Stimulated activated naive CD8-positive, alpha-beta T cell treated with anti-CD3 and anti-CD28 coated beads, Interleukin-15, amount 100 ng/mL, for 72 hours (primary cell): Measurements from ENCODE around the gene SUGP1.

Source experiments
- ATAC-seq: fragments of 150-1000 bp; cut with Tn5 transposase; 2 replicates; pipeline ENCODE4 v1.10.0; 2021; ENCODE audit warnings: mild to moderate bottlenecking, moderate library complexity
- DNase-seq, 2 donors: peaks; one replicate each; pipeline ENCODE4 v3.0.0; 2021 to 2022
- H3K27ac Mint-ChIP-seq, 2 donors: one replicate each; pipeline ENCODE4 v1.8.0; 2022; ENCODE audit warnings: mild to moderate bottlenecking in 2 of 2, mixed read lengths in 2 of 2, moderate library complexity in 2 of 2
- H3K27me3 Mint-ChIP-seq: one replicate; pipeline ENCODE4 v1.8.0; 2022; ENCODE audit warnings: mixed read lengths
- H3K4me1 Mint-ChIP-seq: one replicate; pipeline ENCODE4 v1.8.0; 2022; ENCODE audit warnings: mild to moderate bottlenecking, mixed read lengths
- H3K4me3 Mint-ChIP-seq, 2 donors: one replicate each; pipeline ENCODE4 v1.8.0; 2022; ENCODE audit warnings: mild to moderate bottlenecking in 2 of 2, mixed read lengths in 2 of 2, moderate library complexity in 1 of 2
- H3K9me3 Mint-ChIP-seq, 2 donors: one replicate each; pipeline ENCODE4 v1.8.0; 2022; ENCODE audit warnings: mixed read lengths in 2 of 2

The SUGP1 gene

GRCh38 chr19:19292607-19293006 lies 27.7 kb downstream of the SUGP1 start:
- no peak overlapping the region for H3K27ac Mint-ChIP-seq
- no peak overlapping the region for H3K4me3 Mint-ChIP-seq
- no peaks in the 10 kb centered on the region for H3K4me1 Mint-ChIP-seq
- no peaks in the 10 kb centered on the region for H3K9me3 Mint-ChIP-seq
- no peak for DNase-seq
- no peaks in the 10 kb centered on the region for H3K27me3 Mint-ChIP-seq
- no peak for ATAC-seq

GRCh38 chr19:19285686-19286085 lies 34.6 kb downstream of the SUGP1 start:
- no peak for DNase-seq
- ATAC-seq: no peak
- H3K4me3 Mint-ChIP-seq: no peak overlapping the region
- no peak overlapping the region for H3K27ac Mint-ChIP-seq
- H3K9me3 Mint-ChIP-seq: no peaks in the 10 kb centered on the region
- H3K4me1 Mint-ChIP-seq: no peaks in the 10 kb centered on the region
- no peaks in the 10 kb centered on the region for H3K27me3 Mint-ChIP-seq

DNA sequence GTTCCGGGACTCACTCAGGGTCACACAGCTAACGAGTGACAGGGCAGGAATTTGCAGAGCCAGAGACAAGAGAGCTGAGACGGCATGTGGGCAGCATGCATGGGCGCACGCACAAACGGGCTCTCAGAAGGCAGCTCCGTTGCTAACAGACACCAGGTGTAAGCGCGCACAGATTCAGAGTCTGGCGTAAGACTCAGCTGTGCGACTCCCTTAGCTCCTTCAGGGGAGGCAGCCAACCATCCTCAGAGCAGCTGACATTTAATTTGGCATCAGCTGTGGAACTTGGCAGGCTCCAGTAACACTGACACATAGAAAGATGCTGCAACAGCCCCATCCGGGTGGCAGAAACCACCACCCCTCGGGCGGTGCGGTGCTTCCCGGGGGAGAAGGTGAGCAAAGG lies 39.7 kb downstream of the SUGP1 start:
- no peaks in the 10 kb centered on the region for H3K27me3 Mint-ChIP-seq
- no peak overlapping the region for H3K4me3 Mint-ChIP-seq
- H3K27ac Mint-ChIP-seq: no peak overlapping the region
- H3K9me3 Mint-ChIP-seq: no peaks in the 10 kb centered on the region
- no peak for ATAC-seq
- no peak for DNase-seq
- no peaks in the 10 kb centered on the region for H3K4me1 Mint-ChIP-seq

- ATAC-seq (no peak), DNase-seq (no peak)
- Mint-ChIP-seq H3K9me3 (no peaks in the 10 kb centered on the region), H3K4me3 (no peak overlapping the region), H3K27me3 (no peaks in the 10 kb centered on the region), H3K27ac (peak overlapping the region in 1 of 2 donors; percentile 12), H3K4me1 (no peaks in the 10 kb centered on the region)
Observed at GRCh38 chr19:19279853-19280252, 40.5 kb downstream of the SUGP1 start.

DNA sequence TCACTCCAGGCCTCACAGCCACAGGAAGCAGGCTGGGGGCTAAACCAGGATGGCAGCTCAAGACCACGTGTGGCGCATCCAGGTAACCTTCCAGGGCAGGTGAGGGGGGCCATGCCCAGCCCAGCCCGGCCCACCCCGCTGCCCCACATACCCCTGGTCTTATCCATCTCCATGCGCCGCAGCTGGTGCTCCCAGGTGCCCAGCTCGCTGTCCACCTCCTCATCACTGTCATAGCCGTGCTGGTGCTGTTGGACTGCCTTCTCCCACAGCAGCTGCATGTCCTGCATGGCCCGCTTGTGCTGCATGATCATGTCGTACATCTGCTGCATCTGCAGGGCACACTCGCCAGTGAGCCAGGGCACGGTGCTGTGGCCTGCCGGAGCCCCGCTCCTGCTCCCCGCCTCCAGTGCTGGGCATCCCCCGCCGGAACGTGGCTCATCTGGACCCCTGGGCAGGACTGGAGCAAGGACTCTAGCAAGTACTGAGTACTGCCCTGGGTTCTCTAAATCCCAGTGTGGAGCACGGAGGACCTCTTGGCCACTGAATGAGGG lies 41.2 kb downstream of the SUGP1 start:
- H3K4me3 Mint-ChIP-seq: no peak overlapping the region

GRCh38 chr19:19278315-19278714 lies 42.0 kb downstream of the SUGP1 start:
- DNase-seq (no peak), ATAC-seq (no peak)
- H3K27me3 Mint-ChIP-seq: peaks cover 10% of the 10 kb centered on the region
- no peaks in the 10 kb centered on the region for H3K9me3 Mint-ChIP-seq
- no peak overlapping the region for H3K27ac Mint-ChIP-seq
- no peak overlapping the region for H3K4me3 Mint-ChIP-seq
- H3K4me1 Mint-ChIP-seq: peaks cover 9% of the 10 kb centered on the region

More for the DNA sequence above, 41.2 kb downstream of the SUGP1 start:
- Mint-ChIP-seq H3K9me3 (no peaks in the 10 kb centered on the region), H3K27me3 (peaks cover 2% of the 10 kb centered on the region), H3K4me1 (peaks cover 1% of the 10 kb centered on the region), H3K27ac (peak overlapping the region in 1 of 2 donors; percentile 67)
- ATAC-seq (no peak), DNase-seq (no peak)

DNA sequence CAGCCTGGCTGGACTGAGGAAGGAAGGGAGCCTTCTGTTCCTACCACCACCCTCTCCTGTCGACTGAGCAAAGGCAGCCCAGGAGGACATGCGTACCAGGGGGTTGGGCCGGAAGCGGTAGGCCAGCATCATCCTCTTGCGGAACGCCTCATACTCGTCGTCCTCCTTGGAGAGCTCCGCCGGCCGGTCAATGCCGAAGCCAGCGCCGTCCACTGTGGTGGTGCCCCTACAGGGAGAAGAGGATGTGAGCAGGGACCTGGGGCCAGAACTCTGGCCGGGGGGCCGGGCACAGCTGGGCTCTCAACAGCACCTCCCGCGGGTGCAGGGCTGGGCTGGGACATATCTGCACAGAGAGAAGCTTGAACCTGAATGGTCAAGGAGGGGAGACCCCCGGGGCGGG lies 43.5 kb downstream of the SUGP1 start:
- Mint-ChIP-seq H3K27me3 (peaks cover 24% of the 10 kb centered on the region), H3K27ac (no peak overlapping the region), H3K4me1 (peaks cover 11% of the 10 kb centered on the region), H3K4me3 (no peak overlapping the region), H3K9me3 (no peaks in the 10 kb centered on the region)
- no peak for ATAC-seq
- DNase-seq: no peak

DNA sequence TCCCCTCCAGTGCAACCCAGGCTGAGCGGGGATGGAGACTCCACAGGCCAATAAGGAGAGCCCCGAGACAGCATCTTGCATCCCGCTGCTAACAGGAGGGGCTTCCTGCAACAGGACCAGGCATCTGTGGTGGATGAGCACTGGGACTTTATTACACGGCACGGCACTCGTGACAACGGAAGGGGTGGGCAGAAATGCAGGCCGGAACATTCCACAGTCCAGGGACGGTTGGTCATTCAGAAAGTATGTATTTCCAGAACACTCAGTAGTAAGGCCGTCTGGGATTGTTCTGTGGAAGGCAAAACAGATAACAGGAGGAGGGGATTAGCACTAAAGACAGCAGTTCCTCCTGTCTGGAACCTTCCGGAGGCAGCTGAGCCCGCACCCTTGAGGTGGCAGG lies 43.9 kb downstream of the SUGP1 start:
- ATAC-seq: no peak
- H3K27me3 Mint-ChIP-seq: peaks cover 28% of the 10 kb centered on the region
- H3K4me1 Mint-ChIP-seq: peaks cover 11% of the 10 kb centered on the region

DNA sequence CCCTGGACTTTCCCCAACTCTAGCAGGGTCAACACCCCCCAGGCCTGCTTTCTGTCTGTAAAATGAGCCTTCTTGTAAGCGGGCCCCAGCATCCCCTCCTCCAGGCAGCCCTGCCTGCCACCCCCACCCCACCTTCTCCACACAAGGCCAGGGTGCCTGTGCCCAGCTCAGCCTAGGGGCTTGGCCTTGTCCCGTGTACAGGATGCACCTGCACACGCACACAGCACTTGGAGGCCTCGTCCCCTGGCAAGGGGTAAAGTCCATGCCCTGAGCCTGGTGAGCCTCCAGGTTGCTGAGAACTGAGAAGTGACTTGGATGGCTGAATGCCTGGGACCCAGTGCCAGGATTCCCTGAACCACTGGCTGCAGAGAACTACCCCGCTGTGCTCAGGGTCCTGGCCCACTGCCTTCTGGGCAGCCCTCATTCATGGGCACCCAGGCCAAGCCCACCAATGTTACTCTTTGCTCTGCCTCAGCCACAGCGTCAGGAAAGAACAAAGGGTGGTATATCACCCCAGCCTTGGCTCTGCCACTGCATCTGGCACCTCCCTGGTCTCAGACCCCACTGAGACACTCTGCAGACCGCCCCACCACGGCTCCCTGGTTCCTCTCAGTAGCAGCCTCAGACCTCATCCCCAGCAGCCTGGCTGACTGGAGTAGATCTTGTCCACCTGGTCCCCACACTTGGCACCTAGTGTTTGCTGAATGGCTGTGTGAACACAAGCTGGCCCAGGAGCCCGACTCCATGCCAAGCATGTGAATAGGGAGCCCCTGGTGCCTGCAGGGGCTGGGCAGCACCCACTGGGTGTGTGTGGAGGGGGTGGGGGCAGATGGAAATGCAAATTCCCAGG lies 45.4 kb downstream of the SUGP1 start:
- DNase-seq (no peak), ATAC-seq (no peak)
- H3K27ac Mint-ChIP-seq: no peak overlapping the region
- H3K9me3 Mint-ChIP-seq: no peaks in the 10 kb centered on the region
- H3K4me3 Mint-ChIP-seq: no peak overlapping the region
- H3K4me1 Mint-ChIP-seq: peaks cover 11% of the 10 kb centered on the region
- peaks cover 29% of the 10 kb centered on the region for H3K27me3 Mint-ChIP-seq

More for the DNA sequence above, 43.9 kb downstream of the SUGP1 start:
- Mint-ChIP-seq H3K27ac (no peak overlapping the region), H3K4me3 (no peak overlapping the region), H3K9me3 (no peaks in the 10 kb centered on the region)
- no peak for DNase-seq

GRCh38 chr19:19274146-19274545 lies 46.2 kb downstream of the SUGP1 start:
- Mint-ChIP-seq H3K27ac (no peak overlapping the region), H3K27me3 (peaks cover 29% of the 10 kb centered on the region), H3K9me3 (no peaks in the 10 kb centered on the region), H3K4me3 (no peak overlapping the region), H3K4me1 (peaks cover 11% of the 10 kb centered on the region)
- DNase-seq (no peak), ATAC-seq (no peak)

- peaks cover 29% of the 10 kb centered on the region for H3K27me3 Mint-ChIP-seq
- peaks cover 11% of the 10 kb centered on the region for H3K4me1 Mint-ChIP-seq
- H3K27ac Mint-ChIP-seq: no peak overlapping the region
- DNase-seq: no peak
- no peak overlapping the region for H3K4me3 Mint-ChIP-seq
- no peaks in the 10 kb centered on the region for H3K9me3 Mint-ChIP-seq
- ATAC-seq: no peak
Observed at GRCh38 chr19:19271828-19272599, 48.3 kb downstream of the SUGP1 start.

DNA sequence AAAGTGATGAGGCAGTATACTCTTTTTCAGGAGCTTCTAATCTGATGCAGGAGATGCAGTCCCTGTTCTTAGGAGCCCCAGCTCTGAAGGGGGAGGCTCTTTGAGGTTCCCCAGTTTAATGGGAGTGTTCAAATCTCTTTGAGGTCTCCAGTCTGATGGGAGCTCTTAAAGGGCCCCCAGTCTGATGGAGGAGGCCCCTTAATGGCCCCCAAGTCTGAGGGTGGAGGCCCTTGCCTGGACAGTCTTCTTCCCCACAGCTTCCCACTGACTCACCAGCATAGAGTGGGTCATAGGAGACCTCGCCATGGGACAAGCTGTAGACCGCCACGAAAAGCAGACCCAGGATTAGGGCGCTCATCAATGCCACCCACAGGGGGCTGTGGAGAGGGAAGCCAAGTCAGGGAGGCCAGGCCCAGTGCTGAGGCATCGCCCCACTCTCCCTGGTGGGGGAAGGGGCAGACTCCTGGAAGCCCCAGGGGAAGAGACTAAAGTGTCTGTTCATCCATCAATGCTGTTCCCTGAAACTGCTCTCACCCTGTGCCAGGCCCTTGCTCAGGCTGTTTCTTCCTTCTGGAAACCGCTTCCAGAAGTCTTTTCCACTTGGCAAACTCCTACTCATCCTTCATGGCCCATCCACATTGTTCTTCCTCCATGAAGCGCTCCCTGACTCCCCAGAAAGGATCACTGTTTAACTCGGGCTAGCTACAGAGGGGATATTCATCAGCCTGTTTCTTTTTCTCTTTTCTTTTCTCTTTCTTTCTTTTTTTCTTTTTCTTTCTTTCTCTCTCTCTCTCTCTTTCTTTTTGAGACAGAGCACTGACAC lies 49.3 kb downstream of the SUGP1 start:
- peak overlapping the region in 1 of 2 donors; percentile 4 for H3K27ac Mint-ChIP-seq
- H3K4me3 Mint-ChIP-seq: no peak overlapping the region
- H3K9me3 Mint-ChIP-seq: no peaks in the 10 kb centered on the region
- ATAC-seq: no peak
- peaks cover 29% of the 10 kb centered on the region for H3K27me3 Mint-ChIP-seq
- peaks cover 11% of the 10 kb centered on the region for H3K4me1 Mint-ChIP-seq
- DNase-seq: no peak

DNA sequence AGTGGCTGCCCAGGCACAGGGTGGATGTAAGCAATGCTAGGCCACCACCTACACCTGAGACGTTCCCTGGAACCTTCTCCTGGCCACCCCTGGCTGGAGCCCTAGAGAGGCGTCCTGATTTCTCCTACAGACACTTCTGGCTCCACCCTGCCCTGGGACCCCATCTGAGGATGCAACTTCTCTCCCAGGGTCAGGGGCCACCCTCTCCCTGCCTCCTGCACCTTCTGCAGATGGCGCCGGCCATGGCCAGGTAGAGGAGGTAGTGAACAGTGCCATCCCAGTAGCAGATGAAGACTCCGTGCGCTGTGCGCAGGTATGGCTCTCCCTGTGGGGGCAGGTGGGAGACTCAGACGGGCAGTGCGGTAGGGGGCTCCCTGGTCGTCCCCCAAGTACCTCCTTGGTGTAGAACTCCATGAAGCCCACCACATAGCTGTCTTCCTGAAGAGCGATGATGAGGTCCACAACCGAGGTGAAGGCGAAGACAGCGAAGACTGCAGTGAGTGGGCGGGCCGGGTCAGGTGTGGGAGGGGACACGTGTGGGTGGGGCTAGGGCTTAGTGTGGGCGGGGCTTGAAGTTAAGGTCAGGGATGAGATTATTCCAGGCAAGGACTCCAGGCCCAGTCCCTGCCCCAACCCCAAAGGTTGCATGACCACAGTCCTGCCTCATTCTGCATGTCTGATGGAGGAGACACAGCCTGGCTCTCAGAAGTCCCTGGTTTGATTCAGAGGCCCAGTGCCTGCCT lies 50.2 kb downstream of the SUGP1 start:
- no peak overlapping the region for H3K27ac Mint-ChIP-seq
- H3K4me3 Mint-ChIP-seq: no peak overlapping the region
- ATAC-seq (peak; percentile 13), DNase-seq (no peak)
- H3K4me1 Mint-ChIP-seq: peaks cover 11% of the 10 kb centered on the region
- H3K9me3 Mint-ChIP-seq: no peaks in the 10 kb centered on the region
- peaks cover 29% of the 10 kb centered on the region for H3K27me3 Mint-ChIP-seq

- Mint-ChIP-seq H3K27me3 (peaks cover 28% of the 10 kb centered on the region), H3K4me1 (peaks cover 6% of the 10 kb centered on the region), H3K4me3 (no peak overlapping the region), H3K27ac (no peak overlapping the region), H3K9me3 (no peaks in the 10 kb centered on the region)
- no peak for ATAC-seq
- no peak for DNase-seq
Observed at GRCh38 chr19:19268453-19269385, 51.6 kb downstream of the SUGP1 start.
